GM19397 (cell line): ENCODE data around the gene LRFN2.

Source experiments
- ATAC-seq: cut with Tn5 transposase; IDR thresholded peaks from one replicate; pipeline ENCODE4 v1.9.1; 2021; ENCODE audit warnings: mild to moderate bottlenecking, moderate library complexity; ENCODE audit not compliant: unreplicated experiment

LRFN2 gene

DNA sequence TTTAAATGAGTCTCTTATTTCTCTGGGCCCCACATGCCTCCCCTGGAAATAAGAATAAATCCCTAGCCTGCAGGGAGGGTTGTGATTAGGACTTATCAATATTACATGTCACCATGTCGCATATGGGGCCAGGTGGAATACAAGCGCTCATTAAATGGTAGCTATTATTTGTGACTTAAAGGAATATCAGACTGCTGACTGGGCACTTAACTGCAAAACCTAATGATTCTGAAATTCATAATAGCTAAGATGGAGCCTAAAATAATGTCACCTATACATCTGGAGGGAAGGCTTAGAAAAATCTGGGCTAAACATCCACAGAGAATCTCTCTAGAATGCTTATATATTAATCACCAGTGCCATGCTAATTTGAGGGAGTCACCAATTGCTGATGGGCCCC, 106.5 kb downstream of the LRFN2 start:
- ATAC-seq = no peak

DNA sequence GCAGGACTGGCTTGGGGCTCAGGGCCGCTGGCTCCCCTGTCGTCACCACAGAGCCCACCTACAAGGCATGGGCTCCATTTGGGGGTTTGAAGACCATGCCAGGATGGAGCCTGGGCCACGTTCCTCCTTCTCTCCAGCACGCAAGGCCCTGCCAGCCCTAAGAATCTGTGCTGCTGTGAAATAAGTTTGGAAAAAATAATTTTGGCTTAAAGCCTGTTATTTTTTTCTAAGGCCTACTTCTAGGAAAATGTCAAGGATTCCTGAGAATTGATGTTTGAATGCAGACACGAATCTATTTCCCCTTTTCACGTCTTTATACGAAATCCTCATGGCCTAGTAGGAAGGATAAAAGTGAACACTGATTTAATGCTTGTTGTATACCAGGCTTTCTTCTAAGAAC, 107.5 kb downstream of the LRFN2 start:
- ATAC-seq = no peak

DNA sequence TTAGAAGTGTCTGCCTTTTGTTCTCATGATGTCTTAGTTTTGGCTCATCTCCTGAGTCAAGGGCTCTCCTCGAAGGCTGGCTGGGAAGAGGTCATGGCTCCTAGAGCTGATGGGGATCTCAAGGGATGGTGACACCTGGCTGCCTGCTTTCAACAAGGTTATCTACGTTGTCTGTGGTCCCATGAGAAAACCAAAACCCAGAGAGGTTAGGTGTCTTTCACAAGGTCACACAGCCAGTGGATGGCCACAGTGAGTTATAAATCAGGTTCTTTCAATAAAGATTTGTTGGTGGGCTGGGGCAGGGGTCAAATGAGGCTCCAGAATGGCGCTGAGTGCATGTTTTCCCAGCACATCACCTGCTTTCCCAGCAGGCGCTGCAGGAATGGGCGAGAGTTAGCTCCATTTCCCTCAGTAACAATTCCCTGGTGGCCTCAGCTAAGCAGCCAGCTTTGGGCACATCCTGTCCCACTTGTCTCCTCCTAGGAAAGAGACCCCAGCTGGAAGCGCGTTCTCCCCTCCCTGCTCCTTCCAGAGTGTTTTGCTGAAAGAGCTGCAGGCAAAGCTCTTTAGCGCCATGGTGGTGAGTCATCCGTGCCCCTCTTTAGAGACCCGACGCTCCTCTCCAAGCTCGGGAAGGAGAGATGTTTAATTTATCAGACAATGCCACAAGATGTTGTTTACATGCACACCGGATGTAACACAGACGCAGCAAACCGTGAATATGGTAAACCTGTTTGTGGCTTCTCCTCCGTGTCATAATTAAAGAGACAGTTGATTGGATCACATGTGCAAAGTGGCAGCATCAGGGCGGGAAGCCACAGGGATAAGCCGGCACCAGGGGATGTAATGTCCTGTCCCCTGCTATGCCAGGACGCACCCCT, 109.7 kb downstream of the LRFN2 start:
- ATAC-seq = no peak

DNA sequence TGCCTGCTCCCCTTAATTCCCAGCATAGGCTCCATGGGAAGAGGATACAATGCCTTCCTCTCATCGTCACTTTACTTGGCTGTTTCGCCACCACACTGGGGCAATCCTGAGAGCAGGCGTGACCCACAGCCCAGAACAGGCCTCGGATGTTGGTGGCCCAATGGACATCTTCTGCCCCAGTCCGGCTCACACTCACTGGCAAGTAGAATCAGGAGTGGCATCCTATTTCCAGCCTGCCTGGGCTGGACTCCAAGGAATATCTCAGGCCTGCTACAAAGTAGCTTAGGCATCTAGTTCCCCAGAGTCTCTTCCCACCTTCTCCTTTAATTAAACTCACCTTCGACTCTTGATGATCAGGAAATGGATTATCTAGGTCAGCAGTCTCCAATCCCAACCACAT, 110.5 kb downstream of the LRFN2 start:
- no peak for ATAC-seq

DNA sequence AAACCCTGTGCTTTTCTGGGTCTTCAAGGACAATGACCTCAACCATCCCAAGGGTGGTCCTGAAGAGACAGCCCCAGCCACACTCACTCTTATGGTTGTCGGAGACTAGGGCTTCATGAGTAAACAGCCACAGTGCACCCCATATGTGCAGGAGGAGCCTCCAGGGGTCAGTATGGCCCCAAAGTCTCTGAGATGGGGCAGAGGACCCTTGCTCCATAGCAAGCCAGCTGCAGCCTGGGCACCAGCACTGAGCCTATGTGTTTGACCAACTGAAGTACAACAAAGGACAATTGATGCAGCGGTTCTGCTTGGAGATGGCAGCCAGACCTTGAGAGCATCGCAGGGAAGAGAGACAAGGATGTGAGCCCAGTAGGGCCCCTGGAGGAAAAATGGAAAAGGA, 112.2 kb downstream of the LRFN2 start:
- no peak for ATAC-seq

DNA sequence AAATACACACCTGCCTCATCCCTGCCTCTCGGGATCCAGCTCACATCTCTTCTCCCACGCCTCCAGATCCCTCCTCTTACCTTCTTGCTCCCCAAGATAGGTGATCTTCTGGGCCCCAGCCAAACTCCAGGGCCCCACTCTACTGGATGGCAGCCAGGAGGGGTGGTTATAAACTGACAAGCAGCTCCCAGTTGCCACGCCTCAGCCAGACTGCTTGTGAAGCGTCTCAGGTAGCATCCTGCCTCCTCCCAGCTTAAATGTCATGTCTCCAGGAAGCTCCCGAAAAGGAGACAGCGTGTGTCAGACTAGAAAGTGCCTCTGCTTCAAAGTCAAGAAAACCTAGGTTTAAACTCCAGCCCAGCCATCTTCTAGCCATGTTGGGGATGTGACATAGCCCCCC, 114.1 kb downstream of the LRFN2 start:
- ATAC-seq = no peak

DNA sequence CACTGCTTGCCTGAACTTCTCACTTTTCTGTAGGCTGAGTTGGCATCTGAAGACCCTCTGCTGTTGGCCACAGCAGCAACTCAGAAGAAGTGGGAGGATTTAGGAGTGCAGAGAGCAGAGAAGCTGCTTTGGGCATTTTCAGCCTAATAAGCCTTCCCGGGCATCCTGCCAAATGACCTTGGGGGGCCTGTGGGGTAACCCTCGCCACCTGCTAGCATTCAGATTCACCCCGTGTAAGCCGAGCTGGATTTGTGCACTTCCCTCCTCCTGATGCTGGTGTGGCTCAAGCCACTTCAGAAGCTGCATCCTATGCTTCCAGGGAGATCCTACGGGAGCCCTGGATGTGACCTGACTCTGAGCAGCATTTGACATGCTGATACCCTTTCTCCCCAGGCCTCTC, 114.8 kb downstream of the LRFN2 start:
- ATAC-seq = no peak

DNA sequence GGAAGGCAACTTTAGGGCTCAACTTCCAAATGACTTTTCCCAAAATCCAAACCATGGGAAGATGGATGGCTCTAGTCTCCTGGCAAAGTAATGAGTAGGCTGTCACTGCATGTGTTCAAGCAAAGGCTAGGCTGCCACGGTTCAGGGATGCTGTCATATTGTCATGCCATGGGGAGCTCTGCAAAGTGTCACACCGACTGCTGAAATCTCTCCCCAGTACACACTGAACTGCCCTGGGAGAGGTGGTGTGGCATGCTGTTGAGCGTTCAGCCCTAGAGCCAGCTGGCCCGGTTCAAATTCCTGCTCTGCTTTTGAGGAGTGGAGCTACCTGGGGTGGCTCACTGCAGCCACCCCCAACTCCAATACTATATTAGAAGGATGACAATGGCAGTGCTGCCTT, 115.9 kb downstream of the LRFN2 start:
- ATAC-seq = no peak

DNA sequence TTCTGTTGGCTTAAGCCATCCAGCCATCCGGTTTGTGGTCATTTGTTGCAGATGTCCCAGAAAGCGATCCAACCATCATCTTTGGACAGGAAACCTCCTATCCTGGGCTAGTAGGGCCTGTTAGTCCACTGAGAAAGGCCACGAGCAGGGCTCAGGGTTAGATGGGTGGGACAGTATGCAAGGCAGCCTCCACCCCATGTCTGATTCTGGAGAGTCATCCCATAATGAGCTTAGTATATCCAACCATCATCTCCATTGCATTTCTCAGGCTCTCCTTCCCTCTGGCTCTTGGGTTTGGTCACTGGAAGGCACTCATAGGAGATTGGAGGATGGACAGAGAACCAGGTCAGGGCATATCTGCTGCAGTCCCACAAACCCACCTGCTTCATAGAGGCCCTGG, 117.8 kb downstream of the LRFN2 start:
- no peak for ATAC-seq

DNA sequence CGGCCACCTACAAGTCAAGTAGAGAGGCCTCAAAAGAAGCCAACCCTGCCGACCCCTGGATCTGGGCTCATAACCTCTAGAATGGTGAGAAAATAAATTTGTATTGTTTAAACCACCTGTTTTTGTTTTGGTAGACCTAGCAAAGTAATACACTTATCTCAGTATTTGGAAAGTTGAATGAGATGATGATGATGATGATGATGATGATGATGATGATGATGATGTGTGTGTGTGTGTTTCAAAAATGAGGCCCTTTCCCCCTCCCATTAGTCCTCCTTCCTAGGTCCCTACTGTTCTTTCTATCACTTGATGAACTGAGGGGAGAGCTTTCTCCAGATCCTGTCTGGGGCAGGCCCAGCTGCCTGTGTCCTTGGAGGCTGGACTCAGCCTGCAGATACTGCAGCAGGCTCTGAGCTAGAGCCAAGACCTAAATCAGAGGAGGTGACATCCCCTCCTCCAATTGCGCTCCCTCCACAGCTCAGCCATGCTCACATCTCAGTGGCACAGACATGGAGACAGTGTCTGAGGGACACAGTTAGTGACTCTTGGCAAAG, 120.1 kb downstream of the LRFN2 start:
- no peak for ATAC-seq

DNA sequence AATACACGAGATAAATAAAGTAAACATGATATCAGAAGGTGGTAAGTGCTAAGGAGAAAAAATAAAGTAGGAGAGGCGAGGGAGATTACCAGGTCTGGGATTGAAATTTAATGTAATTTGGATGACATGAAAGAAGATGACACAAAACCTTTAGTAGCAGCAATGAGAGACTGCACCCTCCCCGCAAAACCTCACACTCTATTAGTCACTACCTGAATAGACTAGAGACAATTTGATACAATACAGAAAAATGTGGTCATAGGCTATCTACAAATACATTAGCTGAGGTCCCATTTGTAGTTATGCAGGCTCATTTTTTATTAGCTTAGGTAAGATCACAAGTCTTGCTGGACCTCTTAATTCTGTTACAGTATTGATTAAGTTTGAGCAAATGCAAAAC, 125.5 kb downstream of the LRFN2 start:
- ATAC-seq = no peak

DNA sequence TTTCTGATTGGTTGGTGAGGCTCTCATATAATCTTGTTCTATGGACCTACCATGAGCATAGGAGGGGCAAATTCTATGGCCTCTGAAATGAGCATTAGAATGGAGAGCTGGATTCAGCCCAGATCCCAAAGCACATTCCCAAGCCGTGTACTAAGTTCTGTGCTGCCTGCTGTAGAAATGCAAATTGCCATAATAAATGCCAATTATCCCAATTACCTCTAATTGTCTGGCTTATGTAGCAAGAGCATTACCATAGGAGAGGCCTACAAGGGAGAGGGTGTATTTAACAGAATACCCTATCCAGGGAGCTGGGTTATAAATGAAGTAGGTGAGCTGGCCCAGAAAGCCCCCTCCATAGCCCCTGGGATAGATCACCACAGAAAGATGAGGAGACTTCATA, 126.8 kb downstream of the LRFN2 start:
- no peak for ATAC-seq

DNA sequence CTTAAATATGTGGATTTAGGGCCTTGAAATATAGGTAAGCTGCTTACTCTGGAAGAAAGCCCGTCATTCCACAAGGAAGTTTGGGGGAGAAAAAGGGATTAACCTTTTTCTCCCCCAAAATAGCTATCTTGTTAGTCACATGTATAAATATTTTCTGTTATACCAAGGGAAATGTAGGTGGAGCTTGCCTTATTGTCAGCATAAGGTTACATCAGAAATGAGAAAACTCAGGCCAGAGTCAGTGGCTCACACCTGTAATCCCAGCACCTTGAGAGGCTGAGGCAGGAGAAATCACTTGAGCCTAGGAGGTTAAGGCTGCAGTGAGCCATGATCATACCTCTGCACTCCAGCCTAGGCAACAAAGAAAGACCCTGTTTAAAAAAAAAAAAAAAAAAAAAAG, 129.9 kb downstream of the LRFN2 start:
- ATAC-seq = no peak

DNA sequence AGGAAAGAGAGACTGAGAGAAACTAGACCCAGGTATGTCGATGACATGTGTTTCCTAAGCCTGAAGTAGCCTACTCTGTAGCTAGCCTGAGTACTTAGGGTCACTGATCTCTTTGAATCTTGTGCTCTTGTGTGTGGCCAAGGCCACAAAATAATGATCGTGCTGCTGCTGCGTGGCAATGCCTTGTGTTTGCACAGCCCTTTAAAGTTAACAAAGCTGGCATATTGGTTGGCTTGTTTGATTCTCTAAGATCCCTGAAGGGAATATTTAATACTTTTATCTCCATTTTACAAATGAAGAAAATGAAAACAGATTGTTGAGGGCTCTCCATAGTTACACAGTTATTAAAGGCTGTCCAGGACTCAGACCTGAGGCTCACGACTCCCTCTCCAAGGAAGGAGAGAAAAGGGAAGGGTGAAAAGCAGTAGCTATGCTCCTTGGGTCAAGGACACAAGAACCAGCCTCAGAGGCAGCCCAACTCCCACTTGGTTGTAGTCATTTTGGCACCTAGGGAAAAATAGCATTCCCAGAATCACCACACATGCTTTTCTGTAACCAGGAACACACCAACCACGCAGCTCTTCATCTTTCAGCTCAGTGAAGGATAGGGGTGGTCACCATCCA, 130.7 kb downstream of the LRFN2 start:
- ATAC-seq = no peak

DNA sequence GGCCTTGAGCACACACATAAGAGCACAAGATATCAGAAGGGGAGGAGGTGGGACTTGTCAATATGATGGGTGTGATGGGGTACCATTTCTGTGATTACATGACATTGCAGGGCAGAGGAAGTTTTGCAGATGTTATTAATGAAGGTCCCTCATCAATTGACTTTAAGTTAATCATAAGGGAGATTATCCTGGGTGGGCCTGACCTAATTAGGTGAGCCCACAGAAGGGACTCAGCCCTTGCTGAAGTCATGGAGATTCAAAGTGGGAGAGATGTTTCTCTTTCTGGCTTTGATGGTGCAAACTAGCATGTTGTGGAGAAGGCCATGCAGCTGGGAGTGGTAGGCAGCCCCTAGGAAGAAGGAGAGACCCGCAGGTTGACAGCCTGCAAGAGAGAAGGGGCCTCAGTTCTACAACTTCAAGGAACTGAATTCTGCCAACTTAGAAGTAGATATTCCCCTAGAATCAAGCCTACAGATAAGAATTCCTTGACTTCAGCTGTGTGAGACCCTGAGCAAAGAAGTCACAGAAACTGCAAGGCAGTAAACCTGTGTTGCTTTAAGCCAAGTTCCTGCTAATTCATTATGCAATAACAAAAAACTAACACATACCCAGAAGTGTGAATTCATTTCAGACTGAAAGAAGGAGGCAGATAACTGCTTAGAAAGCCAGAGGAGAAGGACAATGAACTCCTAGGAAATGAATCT, 131.3 kb downstream of the LRFN2 start:
- ATAC-seq = no peak

DNA sequence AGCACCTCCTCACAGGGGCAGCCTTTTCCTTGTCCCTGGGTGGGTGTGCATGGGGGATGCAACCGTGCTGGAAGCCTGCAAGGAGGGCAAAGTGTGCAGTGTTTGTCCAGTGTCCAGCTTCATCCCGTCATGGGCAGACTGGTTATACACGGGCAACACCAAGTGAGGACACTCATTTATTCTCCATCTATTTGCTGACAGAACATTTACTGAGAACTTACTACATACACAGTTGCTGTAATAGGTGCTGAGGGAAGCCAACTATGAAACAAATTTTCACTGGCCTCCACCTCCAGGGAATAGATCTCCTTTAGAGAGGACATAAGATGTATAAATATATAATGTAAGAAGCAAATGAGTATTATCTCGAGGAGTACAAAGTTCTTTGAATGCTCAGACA, 136.7 kb downstream of the LRFN2 start:
- no peak for ATAC-seq

DNA sequence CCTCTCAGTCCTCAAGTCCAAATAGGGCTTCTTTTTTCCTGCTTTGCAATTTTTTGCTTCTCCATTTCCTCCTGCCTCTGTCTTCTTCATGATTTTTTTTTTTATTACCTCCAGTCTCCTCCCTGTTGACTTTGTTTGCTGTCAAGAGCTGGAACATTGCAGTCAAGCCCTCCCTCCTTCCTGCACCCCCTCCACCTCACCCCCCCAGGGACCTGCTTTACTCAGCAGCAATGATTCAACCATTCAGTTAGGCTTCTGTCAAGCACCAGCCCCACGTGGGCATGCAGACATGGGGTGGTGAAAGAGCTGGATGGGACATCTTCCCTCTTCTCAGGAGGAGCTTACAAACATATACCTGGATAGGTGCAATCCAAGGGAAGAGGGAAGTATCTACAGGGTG, 142.4 kb downstream of the LRFN2 start:
- no peak for ATAC-seq

DNA sequence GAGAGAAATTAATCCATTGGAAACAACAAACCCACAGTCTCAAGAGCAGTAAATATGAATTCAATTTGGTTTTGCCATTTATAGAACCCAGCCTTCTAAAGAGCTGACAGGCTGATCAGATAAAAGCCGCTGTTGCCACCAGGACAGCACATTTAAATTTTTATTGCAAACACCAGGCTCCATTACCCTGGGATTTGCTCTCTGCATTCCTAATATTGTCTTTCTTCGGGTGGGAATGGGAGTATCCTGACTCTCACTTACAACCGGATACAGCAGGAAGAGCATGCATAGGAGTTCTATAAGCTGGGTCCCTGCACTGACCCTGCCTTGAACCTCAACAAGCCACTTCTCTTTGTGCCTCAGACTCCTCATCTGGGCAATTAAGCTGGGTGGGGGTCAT, 142.9 kb downstream of the LRFN2 start:
- ATAC-seq = no peak

DNA sequence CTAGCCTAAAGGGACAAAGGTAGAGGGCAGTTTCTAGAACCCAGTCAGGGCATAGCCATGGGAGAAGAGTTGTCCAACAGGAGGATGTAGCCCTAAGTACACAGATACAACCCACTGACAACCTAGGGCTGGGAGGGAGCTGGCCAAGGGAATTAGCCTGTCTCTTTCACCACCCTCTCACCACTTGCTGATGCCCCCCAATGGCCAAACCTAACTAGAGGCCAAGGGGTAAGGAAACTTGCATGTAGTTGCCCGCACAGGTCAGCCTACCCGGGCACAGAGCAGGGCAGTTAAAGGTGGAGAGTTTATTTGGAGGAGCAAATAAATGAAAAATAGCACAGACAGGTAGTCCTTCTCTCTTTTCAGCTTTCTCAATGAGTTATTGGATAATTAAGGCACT, 143.3 kb downstream of the LRFN2 start:
- no peak for ATAC-seq

DNA sequence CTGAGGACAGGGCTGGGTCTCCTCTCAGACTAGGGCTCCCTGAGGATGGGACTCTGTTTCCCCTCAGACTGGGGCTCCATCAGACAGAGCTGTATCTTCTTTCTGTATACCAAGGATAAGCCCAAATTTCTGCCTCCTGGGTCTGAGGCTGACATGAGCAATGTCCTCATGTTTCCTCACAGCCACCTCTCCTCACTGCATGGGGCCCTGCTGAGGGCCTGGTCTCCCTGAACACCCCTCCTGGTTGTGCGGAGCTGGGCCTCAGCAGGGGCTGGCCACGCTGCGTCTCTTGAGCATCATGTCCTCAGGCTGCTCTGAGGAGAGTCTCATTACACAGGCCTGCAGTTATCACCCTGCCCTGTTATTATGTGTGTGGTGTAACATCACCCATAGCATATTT, 144.6 kb downstream of the LRFN2 start:
- no peak for ATAC-seq

DNA sequence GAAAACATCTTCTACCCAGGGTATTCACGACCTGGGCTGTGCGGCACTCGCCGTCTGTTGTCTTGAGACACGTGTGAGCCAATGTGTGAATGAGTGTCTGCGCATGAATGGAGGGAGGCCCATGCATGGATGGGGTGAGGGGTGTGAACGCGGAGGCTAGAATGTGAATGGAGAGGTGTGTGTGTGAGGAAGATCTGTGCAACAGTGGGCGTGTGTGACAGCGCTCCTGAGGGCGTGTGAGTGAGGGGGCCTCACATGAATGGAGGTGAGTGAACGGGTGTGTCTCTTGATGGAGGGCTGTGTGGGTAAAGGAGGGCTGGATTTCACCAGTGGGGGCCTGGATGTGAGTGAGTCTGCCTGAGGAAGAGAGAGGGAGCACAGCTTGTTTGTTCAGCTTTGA, 146.0 kb downstream of the LRFN2 start:
- ATAC-seq = no peak

DNA sequence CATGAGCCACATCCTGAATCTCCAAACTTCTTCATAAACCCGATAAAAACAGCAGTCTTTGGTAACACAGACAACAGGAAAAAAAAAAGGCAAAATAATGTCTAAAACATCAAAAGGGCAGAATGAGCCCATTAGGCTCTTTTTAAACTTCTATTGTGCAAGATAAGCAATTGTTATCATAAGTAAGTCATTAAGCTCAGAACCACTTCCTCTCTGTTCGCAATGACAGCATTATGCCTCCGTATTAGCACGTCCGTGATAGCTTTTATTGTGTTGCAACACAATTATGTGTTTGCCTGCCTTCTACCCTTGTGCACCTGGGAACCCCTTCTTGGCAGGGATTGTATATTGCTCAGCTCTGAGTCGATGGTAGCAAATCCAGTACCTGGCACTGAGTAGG, 147.1 kb downstream of the LRFN2 start:
- ATAC-seq = no peak
